ENCODE data around the gene PAX3. TPM values are rescaled to one million over a fixed set of nuclear protein-coding genes. Genes with fewer than 3 reads are reported as not detected.

PAX3 gene
- total RNA-seq, 1 donor from 2014 or later: not detected

GRCh38 chr2:222299906-222300725, 1.3 kb upstream of the PAX3 start:
- intact Hi-C loops (cut with micrococcal nuclease): loop anchor here (5.0 kb wide), 2 partner anchors 58 to 243 kb away; no protein-coding TSS in a partner anchor
- no peak overlapping the region for H3K4me3 Mint-ChIP-seq (ENCODE audit: low read depth)

DNA sequence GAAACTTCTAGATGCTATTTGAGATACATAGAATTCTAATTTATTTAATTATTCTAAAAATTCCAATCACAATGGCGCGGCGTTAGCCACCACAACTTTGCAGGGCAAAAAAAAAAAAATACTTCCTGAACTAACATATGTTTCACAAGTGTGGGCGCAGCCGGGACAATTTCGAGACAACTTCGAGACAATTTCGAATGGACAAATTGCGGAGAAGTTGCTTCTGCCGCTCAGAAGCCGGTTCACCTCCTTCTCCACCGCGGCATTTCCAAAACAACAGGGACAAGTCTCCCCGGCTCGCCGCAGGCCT, 842 bp downstream of the PAX3 start:
- no peak for DNase-seq (ENCODE audit: low spot score)
- H3K4me3 Mint-ChIP-seq (ENCODE audit: low read depth): no peak overlapping the region
- peaks cover 4% of the 10 kb centered on the region for H3K9me3 Mint-ChIP-seq
- peaks cover 26% of the 10 kb centered on the region for H3K4me1 Mint-ChIP-seq (ENCODE audit: low read depth)
- peaks cover 95% of the 10 kb centered on the region for H3K27me3 Mint-ChIP-seq (ENCODE audit: low read depth)
- peaks cover 12% of the 10 kb centered on the region for H3K36me3 Mint-ChIP-seq (ENCODE audit: low read depth)
- no peak overlapping the region for H3K27ac Mint-ChIP-seq
- intact Hi-C loops (cut with micrococcal nuclease): loop anchor here (5.0 kb wide), 1 partner anchor 241 kb away; no protein-coding TSS in a partner anchor

More at GRCh38 chr2:222299906-222300725, 1.3 kb upstream of the PAX3 start:
- H3K9me3 Mint-ChIP-seq: peaks cover 4% of the 10 kb centered on the region
- no peak overlapping the region for H3K27ac Mint-ChIP-seq
- H3K4me1 Mint-ChIP-seq (ENCODE audit: low read depth): peaks cover 32% of the 10 kb centered on the region
- DNase-seq (ENCODE audit: low spot score): no peak
- peaks cover 16% of the 10 kb centered on the region for H3K36me3 Mint-ChIP-seq (ENCODE audit: low read depth)
- peaks cover 94% of the 10 kb centered on the region for H3K27me3 Mint-ChIP-seq (ENCODE audit: low read depth)

DNA sequence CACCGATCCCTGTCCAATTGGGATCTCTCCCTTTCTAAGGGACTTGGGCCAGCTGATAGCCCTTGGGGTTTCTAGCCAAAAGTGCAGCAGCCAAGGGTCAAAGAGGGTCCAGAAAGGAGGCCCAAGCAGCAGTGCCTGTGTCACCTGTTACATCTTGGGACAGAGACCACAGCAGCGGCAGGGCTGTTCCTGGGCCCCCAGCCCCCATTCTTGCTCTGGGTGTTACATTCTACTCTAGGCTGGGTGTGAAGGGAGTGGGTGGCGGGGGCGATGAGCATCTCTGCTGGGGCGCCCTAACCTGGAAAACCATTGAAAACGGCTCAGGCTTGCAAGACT, 1.2 kb downstream of the PAX3 start:
- Mint-ChIP-seq H3K27ac (no peak overlapping the region), H3K27me3 (ENCODE audit: low read depth) (peaks cover 94% of the 10 kb centered on the region), H3K4me3 (ENCODE audit: low read depth) (no peak overlapping the region), H3K9me3 (peaks cover 4% of the 10 kb centered on the region), H3K4me1 (ENCODE audit: low read depth) (peaks cover 23% of the 10 kb centered on the region), H3K36me3 (ENCODE audit: low read depth) (peaks cover 8% of the 10 kb centered on the region)
- DNase-seq (ENCODE audit: low spot score): no peak
- intact Hi-C loops (cut with micrococcal nuclease): loop anchor here (5.0 kb wide), 1 partner anchor 240 kb away; no protein-coding TSS in a partner anchor

DNA sequence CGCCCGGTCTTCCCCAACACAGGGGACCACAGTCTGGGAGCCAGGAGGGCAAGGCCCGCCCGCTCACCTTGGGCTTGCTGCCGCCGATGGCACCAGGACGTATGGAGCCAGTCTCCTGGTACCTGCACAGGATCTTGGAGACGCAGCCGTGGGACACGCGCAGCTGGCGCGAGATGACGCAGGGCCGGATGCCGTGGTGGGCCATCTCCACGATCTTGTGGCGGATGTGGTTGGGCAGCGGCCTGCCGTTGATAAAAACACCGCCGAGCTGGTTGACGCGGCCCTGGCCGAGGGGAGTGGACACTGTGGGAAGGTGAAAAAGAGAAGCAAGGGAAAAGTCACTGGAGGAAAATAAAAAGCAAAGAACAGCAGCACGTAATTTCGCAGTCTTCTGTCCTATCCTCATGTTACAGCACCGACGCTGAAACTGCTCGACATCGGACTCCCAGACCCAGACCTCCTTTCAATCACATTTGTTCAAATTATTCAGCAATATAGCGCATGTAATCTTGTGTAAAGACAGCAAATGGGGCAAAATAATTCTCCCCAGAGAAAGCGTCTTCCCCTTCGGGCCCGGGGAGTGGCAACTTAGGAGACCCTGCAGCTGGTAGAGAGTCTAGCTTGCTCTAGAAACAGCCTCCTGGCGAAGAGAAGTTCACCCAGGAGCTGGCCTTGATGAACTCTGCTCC, 1.7 kb downstream of the PAX3 start:
- intact Hi-C loops (cut with micrococcal nuclease): loop anchor here (5.0 kb wide), 1 partner anchor 240 kb away; no protein-coding TSS in a partner anchor

GRCh38 chr2:222296311-222296741, 2.5 kb downstream of the PAX3 start:
- Mint-ChIP-seq H3K4me1 (ENCODE audit: low read depth) (peaks cover 22% of the 10 kb centered on the region), H3K36me3 (ENCODE audit: low read depth) (peaks cover 8% of the 10 kb centered on the region), H3K27me3 (ENCODE audit: low read depth) (peaks cover 94% of the 10 kb centered on the region), H3K9me3 (peaks cover 4% of the 10 kb centered on the region), H3K27ac (no peak overlapping the region), H3K4me3 (ENCODE audit: low read depth) (no peak overlapping the region)
- intact Hi-C loops (cut with micrococcal nuclease): loop anchor here (5.0 kb wide), 1 partner anchor 239 kb away; no protein-coding TSS in a partner anchor
- DNase-seq (ENCODE audit: low spot score): no peak

More for the DNA sequence above, 1.7 kb downstream of the PAX3 start:
- H3K36me3 Mint-ChIP-seq (ENCODE audit: low read depth): peaks cover 8% of the 10 kb centered on the region
- H3K9me3 Mint-ChIP-seq: peaks cover 4% of the 10 kb centered on the region
- no peak for DNase-seq (ENCODE audit: low spot score)
- peaks cover 94% of the 10 kb centered on the region for H3K27me3 Mint-ChIP-seq (ENCODE audit: low read depth)
- no peak overlapping the region for H3K27ac Mint-ChIP-seq
- peaks cover 22% of the 10 kb centered on the region for H3K4me1 Mint-ChIP-seq (ENCODE audit: low read depth)
- H3K4me3 Mint-ChIP-seq (ENCODE audit: low read depth): no peak overlapping the region

DNA sequence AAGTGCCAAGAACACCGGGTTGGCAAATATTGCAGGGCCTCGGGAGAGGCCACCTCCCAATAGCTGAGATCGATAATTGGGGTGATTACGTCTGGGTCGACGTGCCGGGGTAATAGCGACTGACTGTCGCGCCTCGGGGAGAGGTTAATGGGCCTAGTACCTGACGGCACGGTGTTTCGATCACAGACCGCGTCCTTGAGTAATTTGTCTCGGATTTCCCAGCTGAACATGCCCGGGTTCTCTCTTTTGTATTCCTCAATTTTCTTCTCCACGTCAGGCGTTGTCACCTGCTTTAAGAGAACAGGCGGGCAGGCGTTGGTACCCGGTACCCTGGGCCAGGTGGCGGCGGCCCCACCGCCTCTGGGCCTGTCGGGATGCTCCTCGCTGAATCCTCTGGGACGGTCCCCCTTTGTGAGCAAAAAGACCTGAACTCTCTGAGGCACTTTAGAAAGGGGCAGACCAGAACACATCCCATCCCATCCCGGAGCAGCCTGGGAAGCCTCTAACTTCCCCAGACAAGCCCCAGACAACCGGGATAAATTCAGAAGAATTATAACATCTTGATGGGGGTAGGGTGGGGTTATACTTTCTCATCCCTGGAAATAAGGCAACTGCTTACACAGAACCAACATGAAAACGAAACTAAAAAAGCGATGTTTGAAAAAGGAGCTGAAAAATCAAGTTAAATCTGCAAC, 3.3 kb downstream of the PAX3 start:
- peak overlapping the region; percentile 33 for H3K4me3 Mint-ChIP-seq (ENCODE audit: low read depth)
- H3K27me3 Mint-ChIP-seq (ENCODE audit: low read depth): peaks cover 92% of the 10 kb centered on the region
- no peak for DNase-seq (ENCODE audit: low spot score)
- H3K9me3 Mint-ChIP-seq: peaks cover 4% of the 10 kb centered on the region
- peaks cover 8% of the 10 kb centered on the region for H3K36me3 Mint-ChIP-seq (ENCODE audit: low read depth)
- intact Hi-C loops (cut with micrococcal nuclease): loop anchor here (2.0 to 5.0 kb wide), 2 partner anchors 17 to 238 kb away; no protein-coding TSS in a partner anchor
- H3K4me1 Mint-ChIP-seq (ENCODE audit: low read depth): peaks cover 23% of the 10 kb centered on the region
- H3K27ac Mint-ChIP-seq: peak overlapping the region; percentile 70

DNA sequence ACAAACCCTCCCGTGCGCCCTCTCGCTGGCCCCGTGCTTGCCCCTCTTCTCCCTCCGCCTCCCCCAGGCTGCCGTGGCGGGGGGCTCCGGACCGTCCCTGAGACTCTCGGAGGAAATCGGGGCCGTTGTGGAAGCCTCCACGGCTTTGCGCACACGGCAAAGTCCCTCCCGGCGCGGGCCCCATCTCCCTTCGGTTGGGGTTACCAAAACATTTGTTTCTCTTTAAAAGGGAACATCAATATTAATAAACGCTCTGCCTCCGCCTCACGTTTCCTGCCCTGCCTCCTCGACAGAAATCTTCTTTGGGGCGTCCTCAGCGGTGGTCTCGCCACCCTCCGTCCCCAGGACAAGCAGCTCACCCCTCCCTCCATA, 3.8 kb downstream of the PAX3 start:
- peaks cover 25% of the 10 kb centered on the region for H3K4me1 Mint-ChIP-seq (ENCODE audit: low read depth)
- H3K36me3 Mint-ChIP-seq (ENCODE audit: low read depth): peaks cover 13% of the 10 kb centered on the region
- H3K27me3 Mint-ChIP-seq (ENCODE audit: low read depth): peaks cover 92% of the 10 kb centered on the region
- peaks cover 4% of the 10 kb centered on the region for H3K9me3 Mint-ChIP-seq
- peak overlapping the region; percentile 70 for H3K27ac Mint-ChIP-seq
- no peak for DNase-seq (ENCODE audit: low spot score)
- H3K4me3 Mint-ChIP-seq (ENCODE audit: low read depth): no peak overlapping the region
- intact Hi-C loops (cut with micrococcal nuclease): loop anchor here (2.0 to 5.0 kb wide), 3 partner anchors 18 to 723 kb away; partner anchors contain the start of gene EPHA4

DNA sequence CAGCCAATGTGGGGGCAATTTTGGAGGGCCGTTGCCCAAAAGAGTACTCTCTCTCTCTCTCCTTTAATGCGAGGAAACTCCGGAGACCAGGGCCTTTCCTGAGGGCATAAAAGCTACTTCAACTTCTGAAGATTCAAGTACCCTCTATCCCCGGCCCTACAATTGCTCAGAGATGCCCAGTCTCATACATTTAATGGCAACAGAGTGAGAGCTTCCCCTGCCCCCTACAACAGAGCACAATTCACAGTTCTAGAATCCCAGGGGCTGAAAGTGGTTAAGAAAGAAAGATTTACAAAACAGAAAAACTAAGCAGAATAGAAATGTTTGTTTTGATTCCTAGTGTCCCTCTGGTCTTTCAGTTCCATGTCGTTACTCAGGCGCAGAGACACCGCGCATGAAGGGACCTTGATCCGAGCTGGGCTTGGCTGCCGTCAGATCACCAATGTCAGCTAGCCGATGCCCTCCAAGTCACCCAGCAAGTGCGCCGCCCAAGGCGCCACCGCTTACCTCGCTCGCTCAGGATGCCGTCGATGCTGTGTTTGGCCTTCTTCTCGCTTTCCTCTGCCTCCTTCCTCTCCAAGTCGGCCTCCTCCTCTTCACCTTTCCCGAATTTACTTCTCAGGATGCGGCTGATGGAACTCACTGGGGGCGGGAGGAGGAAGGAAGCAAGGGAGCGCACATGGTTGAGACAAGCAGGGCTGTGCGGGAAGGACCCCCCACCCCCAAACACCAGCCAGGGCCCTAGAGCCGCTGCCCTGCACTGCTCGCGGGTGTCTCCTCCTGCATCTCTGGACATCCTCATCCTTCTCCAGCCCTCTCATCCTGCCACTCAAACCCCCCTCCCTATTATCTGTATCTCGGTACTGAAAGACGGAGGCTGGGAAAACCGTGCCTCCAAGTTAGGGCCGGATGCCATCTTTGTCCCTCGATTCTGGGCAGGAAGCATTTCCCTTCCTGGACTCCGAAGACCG, 4.9 kb downstream of the PAX3 start:
- H3K4me3 Mint-ChIP-seq (ENCODE audit: low read depth): no peak overlapping the region

GRCh38 chr2:222292149-222293134, 6.4 kb downstream of the PAX3 start:
- Mint-ChIP-seq H3K4me1 (ENCODE audit: low read depth) (peaks cover 19% of the 10 kb centered on the region), H3K9me3 (no peaks in the 10 kb centered on the region), H3K27me3 (ENCODE audit: low read depth) (peaks cover 95% of the 10 kb centered on the region), H3K27ac (no peak overlapping the region), H3K4me3 (ENCODE audit: low read depth) (no peak overlapping the region), H3K36me3 (ENCODE audit: low read depth) (peaks cover 5% of the 10 kb centered on the region)
- DNase-seq (ENCODE audit: low spot score): no peak
- intact Hi-C loops (cut with micrococcal nuclease): loop anchor here (5.0 kb wide), 1 partner anchor 720 kb away; the partner anchor contains the start of gene EPHA4

More for the DNA sequence above, 4.9 kb downstream of the PAX3 start:
- peaks cover 8% of the 10 kb centered on the region for H3K36me3 Mint-ChIP-seq (ENCODE audit: low read depth)
- H3K4me1 Mint-ChIP-seq (ENCODE audit: low read depth): peaks cover 19% of the 10 kb centered on the region
- H3K9me3 Mint-ChIP-seq: no peaks in the 10 kb centered on the region
- H3K27me3 Mint-ChIP-seq (ENCODE audit: low read depth): peaks cover 91% of the 10 kb centered on the region
- H3K27ac Mint-ChIP-seq: no peak overlapping the region
- intact Hi-C loops (cut with micrococcal nuclease): loop anchor here (2.0 to 5.0 kb wide), 2 partner anchors 19 to 722 kb away; partner anchors contain the start of gene EPHA4
- no peak for DNase-seq (ENCODE audit: low spot score)

DNA sequence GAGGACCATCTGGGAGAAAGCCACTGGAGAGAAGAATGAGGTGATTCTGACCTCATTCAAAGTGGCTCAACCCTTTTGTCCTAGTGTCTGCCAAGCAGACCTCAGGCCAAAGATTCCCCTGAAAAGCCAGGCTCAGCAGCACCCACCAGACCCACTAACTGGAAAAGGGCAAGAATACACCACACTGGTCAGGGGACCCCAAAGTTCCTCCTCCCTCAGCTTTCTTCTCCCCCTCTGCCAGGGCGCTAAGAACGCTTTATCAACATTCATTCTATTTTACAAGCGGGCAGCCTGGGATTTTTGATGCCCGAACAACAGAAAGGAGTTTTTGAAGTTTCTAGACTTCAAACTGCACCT, 7.3 kb downstream of the PAX3 start:
- Mint-ChIP-seq H3K4me3 (ENCODE audit: low read depth) (no peak overlapping the region), H3K4me1 (ENCODE audit: low read depth) (peaks cover 12% of the 10 kb centered on the region), H3K27me3 (ENCODE audit: low read depth) (peaks cover 93% of the 10 kb centered on the region)

More for the DNA sequence above, 7.3 kb downstream of the PAX3 start:
- H3K27ac Mint-ChIP-seq: no peak overlapping the region
- H3K36me3 Mint-ChIP-seq (ENCODE audit: low read depth): peaks cover 5% of the 10 kb centered on the region
- DNase-seq (ENCODE audit: low spot score): no peak
- intact Hi-C loops (cut with micrococcal nuclease): loop anchor here (5.0 kb wide), 1 partner anchor 719 kb away; the partner anchor contains the start of gene EPHA4
- no peaks in the 10 kb centered on the region for H3K9me3 Mint-ChIP-seq

All from activated T-helper 2 cell treated with anti-CD3 and anti-CD28 coated beads, Interferon-gamma antibody, Interleukin-2, Interleukin-4, amounts not matched to agents 10 μg/mL and 5 μg/mL and 100 μg/mL, durations not matched to agents 14 hours and 24 hours and 36 hours (primary cell).